H1 (cell line): ENCODE data around the gene AFAP1L1. TPM values are rescaled to one million over a fixed set of nuclear protein-coding genes. Genes with fewer than 3 reads are reported as not detected.

Experiments
- CHD2 ChIP-seq: IDR thresholded peaks from 2 replicates; pipeline ENCODE4 v1.6.1; 2012; ENCODE audit warnings: low read length, improper control_type of control experiment
- GTF2F1 ChIP-seq: IDR thresholded peaks from 2 replicates; pipeline ENCODE4 v1.6.1; 2012; ENCODE audit warnings: low read depth, low read length, improper control_type of control experiment, borderline replicate concordance
- polyA plus RNA-seq, 7 experiments: library from polyadenylated mRNA; depleted of rRNA in 3 of 7; stranded (reverse) in 5 of 7; unstranded in 2 of 7; fragments of >200 nt in 5 of 7; fragments of 200-250 nt in 2 of 7; gene quantifications; 1 replicate in 5 of 7; 2 replicates in 1 of 7; 4 replicates in 1 of 7; pipeline versions ENCODE4 v1.2.1 to v1.2.3, GENCODE V29; 2011 to 2013; ENCODE audit warnings: missing spikeins in 2 of 7, mixed read lengths in 2 of 7
- total RNA-seq: library from RNA; stranded (reverse); fragmentation: NEBNext Ultra II Directional; extraction: Animal tissue kit (Norgen Biotek cat#: 25700); gene quantifications from 2 replicates; pipeline ENCODE4 v1.2.1, GENCODE V29; 2021

The AFAP1L1 gene
- total and polyA plus RNA-seq, 2 of the 8 experiments (the other 6 are each of a cell fraction or from before 2014, with no cell fraction given) = 0.79 to 4.7 TPM

GRCh38 chr5:149240354-149240998 lies 31.2 kb upstream of the AFAP1L1 start (continued):
- TF ChIP-seq GTF2F1 (no peak), CHD2 (no peak)
